Right renal pelvis (tissue), 4 donors: ENCODE results near the gene TFAP2D. TPM values are rescaled to one million over a fixed set of nuclear protein-coding genes. Genes with fewer than 3 reads are reported as not detected.

Experiments used
- DNase-seq, 4 donors: peaks; one replicate each; pipeline ENCODE4 v3.0.0-alpha.2; 2013; ENCODE audit warnings: low read depth in 4 of 4, low spot score in 3 of 4, missing footprints in 1 of 4
- polyA plus RNA-seq, 4 donors: library from polyadenylated mRNA; unstranded; fragments of 120-200 nt; gene quantifications; one replicate each; pipeline ENCODE4 v1.2.1, GENCODE V29; 2013; ENCODE audit not compliant: insufficient read length in 4 of 4

TFAP2D gene
- polyA plus RNA-seq = not detected

- no peak for DNase-seq
Measured at GRCh38 chr6:50713226-50713625, at the start of gene TFAP2D. Gene TFAP2D (plus strand): TSS chr6:50713526. CDS start chr6:50714056, 530 bp downstream.

- DNase-seq = no peak
Measured at GRCh38 chr6:50663806-50664205, 49.5 kb upstream of the TFAP2D start.

- no peak for DNase-seq
Measured at GRCh38 chr6:50666089-50666488, 47.2 kb upstream of the TFAP2D start.

GRCh38 chr6:50681213-50681824 is 32.0 kb upstream of the TFAP2D start:
- DNase-seq = no peak

- DNase-seq = no peak
Measured at GRCh38 chr6:50689210-50689609, 24.1 kb upstream of the TFAP2D start.

- no peak for DNase-seq
Measured at GRCh38 chr6:50691814-50692495, 21.4 kb upstream of the TFAP2D start.

GRCh38 chr6:50698546-50698945 is 14.8 kb upstream of the TFAP2D start:
- no peak for DNase-seq

- DNase-seq = peak in 2 of 4 donors; percentile 2 to 3
Measured at GRCh38 chr6:50699051-50699775, 14.1 kb upstream of the TFAP2D start.

- no peak for DNase-seq
Measured at GRCh38 chr6:50706575-50706974, 6.8 kb upstream of the TFAP2D start.

- DNase-seq = no peak
Measured at GRCh38 chr6:50707191-50707590, 6.1 kb upstream of the TFAP2D start.

GRCh38 chr6:50707652-50708300 is 5.5 kb upstream of the TFAP2D start:
- no peak for DNase-seq

- DNase-seq = no peak
Measured at GRCh38 chr6:50708664-50709365, 4.5 kb upstream of the TFAP2D start.

GRCh38 chr6:50709366-50709734 is 4.0 kb upstream of the TFAP2D start:
- no peak for DNase-seq

- no peak for DNase-seq
Measured at GRCh38 chr6:50711686-50712085, 1.6 kb upstream of the TFAP2D start.

GRCh38 chr6:50712291-50712690 is 1.0 kb upstream of the TFAP2D start:
- no peak for DNase-seq

- DNase-seq = no peak
Measured at GRCh38 chr6:50713977-50714486, 706 bp downstream of the TFAP2D start.

GRCh38 chr6:50714487-50715379 is 1.4 kb downstream of the TFAP2D start:
- DNase-seq = no peak

GRCh38 chr6:50716899-50717509 is 3.7 kb downstream of the TFAP2D start:
- DNase-seq = no peak
